HCT116 (cell line): ENCODE results near the gene TTYH3. TPM values are rescaled to one million over a fixed set of nuclear protein-coding genes. Genes with fewer than 3 reads are reported as not detected.
"Not testable (repeated sequence)": the region's sequence is repeated elsewhere in the genome, so short reads cannot be mapped to it uniquely, and the experiment has no call there.

Experiments used
- ATAC-seq: fragments of 200-7000 bp; cut with Tn5 transposase; 2 replicates; pipeline ENCODE4 v1.9.1; 2020; ENCODE audit warnings: mild to moderate bottlenecking, moderate library complexity
- BruUV-seq: library from RNA; stranded (reverse); fragments of 400-500 nt; replicated peaks from 2 replicates; lab custom pipeline; 2021; lab: Mats Ljungman, UMichigan
- CTCF ChIA-PET: fragments of 300-600 bp; sonication (Branson Sonifier 250); formaldehyde crosslinking; loops from one replicate; lab custom pipeline; 2021; ENCODE audit warnings: antibody characterized with exemption; lab: Charles Lee
- POLR2A ChIA-PET: fragments of 300-600, 350-600 bp; sonication (Branson Sonifier 250); formaldehyde crosslinking; loops from one replicate; lab custom pipeline; 2021; ENCODE audit warnings: antibody characterized with exemption; lab: Charles Lee
- RAD21 ChIA-PET, 2 experiments: fragments of 300-600 bp; sonication (Branson Sonifier 250); formaldehyde crosslinking; loops; one replicate each; lab custom pipeline; 2023; ENCODE audit warnings: low total read pairs in 2 of 2; ENCODE audit not compliant: uncharacterized antibody in 2 of 2, unreplicated experiment in 2 of 2, low non-redundant PET in 1 of 2; lab: Charles Lee
- DNase-seq: peaks from one replicate; pipeline ENCODE4 v3.0.0-alpha.2; 2010; ENCODE audit warnings: low read depth, low spot score
- H2AFZ ChIP-seq: fragments of 200-600 bp; shearing (Covaris generic), sonication (generic); 2 replicates; pipeline ENCODE4 v1.6.1; 2017; ENCODE audit warnings: low read depth, mixed run types, mixed read lengths, antibody characterized with exemption, low read length; ENCODE audit not compliant: poor library complexity, severe bottlenecking
- H3K27ac ChIP-seq: 2 replicates; pipeline ENCODE4 v1.5.1; 2012; ENCODE audit warnings: low read depth, low read length
- H3K27me3 ChIP-seq: fragments of 200-600 bp; sonication (generic); 2 replicates; pipeline ENCODE4 v1.6.1; 2016; ENCODE audit warnings: mixed run types, low read length, mixed read lengths; ENCODE audit not compliant: insufficient read depth
- H3K36me3 ChIP-seq, 2 experiments: fragments of 200-500 bp in 1 of 2; fragments of 200-600 bp in 1 of 2; sonication (Bioruptor generic) in 1 of 2; sonication (generic) in 1 of 2; 2 replicates each; pipeline versions ENCODE4 v1.5.1 to v1.6.1; 2014 to 2016; ENCODE audit warnings: low read length in 2 of 2, inconsistent platforms in 1 of 2, mixed read lengths in 1 of 2, mixed run types in 1 of 2; ENCODE audit not compliant: insufficient read depth in 2 of 2, control insufficient read depth in 1 of 2
- H3K4me1 ChIP-seq, 2 experiments: fragments of 200-600 bp in 1 of 2; sonication (generic) in 1 of 2; 2 replicates each; pipeline versions ENCODE4 v1.5.1 to v1.6.1; 2012 to 2017; ENCODE audit warnings: low read length in 2 of 2, inconsistent platforms in 1 of 2, mild to moderate bottlenecking in 1 of 2, mixed read lengths in 1 of 2, mixed run types in 1 of 2, moderate library complexity in 1 of 2; ENCODE audit not compliant: insufficient read depth in 2 of 2, control insufficient read depth in 1 of 2
- H3K4me2 ChIP-seq: fragments of 200-600 bp; sonication (generic); 2 replicates; pipeline ENCODE4 v1.6.1; 2017; ENCODE audit warnings: mixed run types, low read length, mixed read lengths
- H3K4me3 ChIP-seq, 2 experiments: fragments of 200-600 bp in 1 of 2; sonication (generic) in 1 of 2; replicated peaks in 1 of 2; 2 replicates each; pipeline ENCODE4 v1.5.1; 2011 to 2016; ENCODE audit warnings: low read length in 2 of 2, control low read depth in 1 of 2, low read depth in 1 of 2, mild to moderate bottlenecking in 1 of 2, mixed read lengths in 1 of 2, mixed run types in 1 of 2
- H3K79me2 ChIP-seq: fragments of 200-600 bp; sonication (generic); 2 replicates; pipeline ENCODE4 v1.6.1; 2017; ENCODE audit warnings: mild to moderate bottlenecking, mixed run types, low read length, moderate library complexity, mixed read lengths; ENCODE audit not compliant: insufficient read depth
- H3K9ac ChIP-seq: fragments of 200-600 bp; sonication (generic); 2 replicates; pipeline ENCODE4 v1.6.1; 2016; ENCODE audit warnings: low read length, mixed read lengths
- H3K9me2 ChIP-seq: fragments of 200-600 bp; sonication (generic), shearing (Covaris generic); 2 replicates; pipeline ENCODE4 v1.6.1; 2017; ENCODE audit warnings: mixed run types, mild to moderate bottlenecking, moderate library complexity; ENCODE audit not compliant: insufficient read depth
- H3K9me3 ChIP-seq, 2 experiments: fragments of 200-500 bp in 1 of 2; fragments of 200-600 bp in 1 of 2; sonication (Bioruptor generic) in 1 of 2; sonication (generic) in 1 of 2; 2 replicates each; pipeline ENCODE4 v1.6.1; 2014 to 2017; ENCODE audit warnings: low read length in 2 of 2, mixed read lengths in 2 of 2, inconsistent platforms in 1 of 2, low read depth in 1 of 2, mild to moderate bottlenecking in 1 of 2, mixed run types in 1 of 2, moderate library complexity in 1 of 2; ENCODE audit not compliant: control insufficient read depth in 1 of 2, insufficient read depth in 1 of 2
- H4K20me1 ChIP-seq: fragments of 200-600 bp; sonication (generic), shearing (Covaris generic); 2 replicates; pipeline ENCODE4 v1.6.1; 2017; ENCODE audit warnings: mixed run types, mild to moderate bottlenecking, moderate library complexity; ENCODE audit not compliant: insufficient read depth
- CBX3 ChIP-seq: IDR thresholded peaks from 2 replicates; pipeline ENCODE4 v1.6.1; 2012; ENCODE audit warnings: low read depth
- EGR1 ChIP-seq: IDR thresholded peaks from 2 replicates; pipeline ENCODE4 v1.6.1; 2012; ENCODE audit warnings: low read depth
- EZH2 ChIP-seq: fragments of 200-600 bp; sonication (generic); IDR thresholded peaks from 2 replicates; pipeline ENCODE4 v1.6.1; 2017; ENCODE audit warnings: antibody characterized with exemption, mixed run types
- POLR2A ChIP-seq: IDR thresholded peaks from 2 replicates; pipeline ENCODE4 v1.7.0; 2011; ENCODE audit warnings: borderline replicate concordance; ENCODE audit not compliant: insufficient read depth, insufficient read length; ENCODE audit errors: extremely low read depth
- RAD21 ChIP-seq: IDR thresholded peaks from 2 replicates; pipeline ENCODE4 v1.6.1; 2012; ENCODE audit warnings: low read depth, mild to moderate bottlenecking
- SIN3A ChIP-seq: IDR thresholded peaks from 2 replicates; pipeline ENCODE4 v1.6.1; 2012; ENCODE audit warnings: low read depth
- SP1 ChIP-seq: IDR thresholded peaks from 2 replicates; pipeline ENCODE4 v1.6.1; 2012; ENCODE audit warnings: low read depth
- SRF ChIP-seq: IDR thresholded peaks from 2 replicates; pipeline ENCODE4 v1.6.1; 2012; ENCODE audit warnings: low read depth
- TCF7L2 ChIP-seq: IDR thresholded peaks from 2 replicates; pipeline ENCODE4 v1.7.0; 2011; ENCODE audit warnings: borderline replicate concordance, inconsistent platforms; ENCODE audit not compliant: insufficient read depth, insufficient read length; ENCODE audit errors: extremely low read depth
- intact Hi-C: fragments of 100-400 bp; cut with micrococcal nuclease; formaldehyde crosslinking; loops from 2 replicates; pipeline ENCODE4 v1.10.0; 2022
- total RNA-seq: library from RNA; stranded (reverse); gene quantifications from one replicate; pipeline ENCODE4 v1.2.1, GENCODE V29; 2021; ENCODE audit not compliant: unreplicated experiment
- TF ChIP-seq, protein P1 (sequence below): IDR thresholded peaks from 2 replicates; pipeline ENCODE4 v1.6.1; 2012
- TF ChIP-seq, protein P2 (sequence below), 3 experiments: fragments of 200-600 bp in 1 of 3; sonication (generic) in 1 of 3; IDR thresholded peaks in 2 of 3; conservative IDR thresholded peaks in 1 of 3; 2 replicates each; pipeline ENCODE4 v1.5.1; 2012 to 2017; ENCODE audit warnings: low read depth in 2 of 3, low read length in 2 of 3, antibody characterized with exemption in 1 of 3, borderline replicate concordance in 1 of 3, control low read depth in 1 of 3, mild to moderate bottlenecking in 1 of 3, mixed read lengths in 1 of 3, mixed run types in 1 of 3, moderate library complexity in 1 of 3; ENCODE audit not compliant: insufficient read depth in 1 of 3

Gene TTYH3
- total RNA-seq, 1 experiment from 2014 or later = 40.3 TPM

DNA sequence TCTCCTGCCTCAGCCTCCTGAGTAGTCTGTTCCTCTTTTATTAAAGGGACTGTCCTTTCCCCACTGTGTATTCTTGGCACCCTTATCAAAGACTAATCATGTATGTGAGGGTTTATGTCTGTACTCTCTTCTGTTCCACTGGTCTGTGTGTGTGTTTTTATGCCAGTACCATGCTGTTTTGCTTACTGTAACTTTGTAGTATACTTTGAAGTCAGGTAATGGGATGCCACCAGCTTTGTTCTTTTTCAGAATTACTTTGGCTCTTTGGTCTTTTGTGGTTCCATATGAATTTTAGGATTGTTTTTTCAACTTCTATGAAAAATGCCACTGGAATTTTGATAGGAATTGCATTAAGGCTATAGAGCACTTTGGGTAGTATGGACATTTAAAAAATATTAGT lies 42.1 kb downstream of the TTYH3 start (continued):
- TF ChIP-seq TCF7L2 (no peak), POLR2A (no peak), RAD21 (no peak), EZH2 (no peak), CBX3 (no peak), SRF (no peak)
- TF ChIP-seq, protein P1, sequence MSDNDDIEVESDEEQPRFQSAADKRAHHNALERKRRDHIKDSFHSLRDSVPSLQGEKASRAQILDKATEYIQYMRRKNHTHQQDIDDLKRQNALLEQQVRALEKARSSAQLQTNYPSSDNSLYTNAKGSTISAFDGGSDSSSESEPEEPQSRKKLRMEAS = no peak

GRCh38 chr7:2675256-2675764 lies 43.5 kb downstream of the TTYH3 start:
- no peak overlapping the region for H3K4me3 ChIP-seq
- H3K9me2 ChIP-seq = no peaks in the 10 kb centered on the region
- no peaks in the 10 kb centered on the region for H3K9me3 ChIP-seq
- H3K4me1 ChIP-seq = peaks cover 0 to 7% of the 10 kb centered on the region in 2 experiments; a peak in 1 of 4 replicates
- H4K20me1 ChIP-seq = no peaks in the 10 kb centered on the region
- CTCF ChIA-PET = no interaction called here
- H3K27me3 ChIP-seq = no peaks in the 10 kb centered on the region
- DNase-seq (no peak), ATAC-seq (no peak)
- H3K27ac ChIP-seq = no peak overlapping the region
- H3K9ac ChIP-seq = no peak overlapping the region
- TF ChIP-seq, protein P1 = no peak
- TF ChIP-seq TCF7L2 = no peak
- TF ChIP-seq, protein P2, sequence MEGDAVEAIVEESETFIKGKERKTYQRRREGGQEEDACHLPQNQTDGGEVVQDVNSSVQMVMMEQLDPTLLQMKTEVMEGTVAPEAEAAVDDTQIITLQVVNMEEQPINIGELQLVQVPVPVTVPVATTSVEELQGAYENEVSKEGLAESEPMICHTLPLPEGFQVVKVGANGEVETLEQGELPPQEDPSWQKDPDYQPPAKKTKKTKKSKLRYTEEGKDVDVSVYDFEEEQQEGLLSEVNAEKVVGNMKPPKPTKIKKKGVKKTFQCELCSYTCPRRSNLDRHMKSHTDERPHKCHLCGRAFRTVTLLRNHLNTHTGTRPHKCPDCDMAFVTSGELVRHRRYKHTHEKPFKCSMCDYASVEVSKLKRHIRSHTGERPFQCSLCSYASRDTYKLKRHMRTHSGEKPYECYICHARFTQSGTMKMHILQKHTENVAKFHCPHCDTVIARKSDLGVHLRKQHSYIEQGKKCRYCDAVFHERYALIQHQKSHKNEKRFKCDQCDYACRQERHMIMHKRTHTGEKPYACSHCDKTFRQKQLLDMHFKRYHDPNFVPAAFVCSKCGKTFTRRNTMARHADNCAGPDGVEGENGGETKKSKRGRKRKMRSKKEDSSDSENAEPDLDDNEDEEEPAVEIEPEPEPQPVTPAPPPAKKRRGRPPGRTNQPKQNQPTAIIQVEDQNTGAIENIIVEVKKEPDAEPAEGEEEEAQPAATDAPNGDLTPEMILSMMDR (IDR thresholded peaks at IDR 0.05 in 2 of 3, conservative IDR thresholded peaks at IDR 0.05 in 1 of 3; ENCODE audit: borderline replicate concordance in 1 of 3, insufficient read depth in 1 of 3, low read depth in 2 of 3, low read length in 2 of 3) = no peak
- no peak for TF ChIP-seq EZH2
- TF ChIP-seq EGR1 = no peak
- TF ChIP-seq SIN3A = no peak
- TF ChIP-seq SP1 = no peak
- no TSS peak for BruUV-seq
- no peaks in the 10 kb centered on the region for H3K36me3 ChIP-seq
- POLR2A ChIA-PET = no interaction called here
- RAD21 ChIA-PET = no interaction called here
- no peak overlapping the region for H2AFZ ChIP-seq
- intact Hi-C loops = no loop called here
- H3K79me2 ChIP-seq = no peaks in the 10 kb centered on the region
- H3K4me2 ChIP-seq = no peak overlapping the region

DNA sequence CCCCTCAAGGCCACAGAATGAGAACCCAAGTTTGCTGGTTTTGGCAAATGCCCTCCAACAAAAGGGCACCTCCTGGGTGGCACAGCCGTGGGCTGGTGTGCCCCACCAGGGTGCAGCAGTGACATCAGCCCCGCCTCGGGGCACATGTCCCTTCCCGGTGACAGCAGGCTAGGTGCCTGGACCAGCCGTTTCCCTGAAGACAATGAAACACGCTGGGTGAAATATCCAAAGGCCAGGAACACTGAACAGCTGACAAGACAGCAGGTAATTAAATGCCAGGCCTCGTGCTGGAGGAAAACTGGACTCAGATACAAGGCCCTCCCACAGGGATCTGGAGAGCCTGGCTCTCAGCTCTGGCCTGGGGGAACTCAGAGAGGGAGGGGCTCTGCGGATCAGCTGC lies 44.8 kb downstream of the TTYH3 start:
- DNase-seq, H3K36me3 ChIP-seq, H3K4me1 ChIP-seq, H3K27me3 ChIP-seq, H4K20me1 ChIP-seq, intact Hi-C loops, H3K9me2 ChIP-seq, H3K9ac ChIP-seq, H3K4me3 ChIP-seq, RAD21 ChIA-PET, H3K27ac ChIP-seq, BruUV-seq, H3K9me3 ChIP-seq, POLR2A ChIA-PET, ATAC-seq, H3K4me2 ChIP-seq, H3K79me2 ChIP-seq, H2AFZ ChIP-seq, CTCF ChIA-PET: not testable (repeated sequence)

DNA sequence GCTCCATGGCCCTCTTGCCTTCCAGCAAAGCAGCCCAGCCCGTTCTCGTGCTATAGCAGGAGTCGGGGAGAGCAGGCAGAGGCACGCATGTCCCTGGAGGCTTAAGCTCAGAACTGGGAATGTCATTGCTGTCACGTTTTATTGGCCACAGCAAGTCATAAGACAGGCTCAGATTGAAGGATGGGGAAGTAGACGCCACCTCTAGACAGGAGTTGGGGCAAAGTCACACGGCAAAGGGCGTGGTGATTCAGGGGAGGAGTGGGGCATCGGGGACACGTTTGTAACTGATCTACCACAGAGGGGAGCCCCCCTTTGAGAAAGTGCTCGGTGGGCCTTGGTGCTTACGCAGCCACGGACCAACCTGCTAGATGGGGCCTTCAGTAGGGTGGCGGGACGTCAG lies 46.7 kb downstream of the TTYH3 start:
- RAD21 ChIA-PET, H4K20me1 ChIP-seq, H3K9ac ChIP-seq, H3K27ac ChIP-seq, H3K4me1 ChIP-seq, DNase-seq, H3K9me3 ChIP-seq, CTCF ChIA-PET, intact Hi-C loops, H2AFZ ChIP-seq, H3K36me3 ChIP-seq, H3K4me3 ChIP-seq, ATAC-seq, BruUV-seq, H3K4me2 ChIP-seq, H3K9me2 ChIP-seq, H3K79me2 ChIP-seq, H3K27me3 ChIP-seq, POLR2A ChIA-PET: not testable (repeated sequence)
